ENCODE data around the gene HS2ST1. TPM values are rescaled to one million over a fixed set of nuclear protein-coding genes. Genes with fewer than 3 reads are reported as not detected.

Gene HS2ST1
- total and polyA plus RNA-seq, 4 donors: 5.4 to 11.8 (median 8.2) TPM

GRCh38 chr1:87156124-87156523, 241.7 kb downstream of the HS2ST1 start:
- no peaks in the 10 kb centered on the region for H3K27me3 ChIP-seq (ENCODE audit: control insufficient read depth in 4 of 4, insufficient read depth in 4 of 4, low read length in 3 of 4)
- no peaks in the 10 kb centered on the region for H3K9me3 ChIP-seq (ENCODE audit: control insufficient read depth in 4 of 4, low read length in 3 of 4)
- no peaks in the 10 kb centered on the region for H3K36me3 ChIP-seq (ENCODE audit: control insufficient read depth in 4 of 4, insufficient read depth in 3 of 4, low read depth in 1 of 4, low read length in 3 of 4)
- no peak overlapping the region for H3K9ac ChIP-seq (ENCODE audit: low read depth in 1 of 2, low read length in 2 of 2)
- DNase-seq (ENCODE audit: low spot score): no peak
- H3K27ac ChIP-seq (ENCODE audit: low read depth in 1 of 2, low read length in 2 of 2): no peak overlapping the region
- no peak overlapping the region for H3K4me3 ChIP-seq (ENCODE audit: low read depth in 1 of 3, low read length in 3 of 3)
- peaks cover 0 to 11% (median 6%) of the 10 kb centered on the region in 4 donors for H3K4me1 ChIP-seq (ENCODE audit: control insufficient read depth in 4 of 4, insufficient read depth in 4 of 4, low read length in 3 of 4)
- WGBS: 94% methylated on average over 6 of the region's 6 CpGs
- TF ChIP-seq RXRA (IDR thresholded peaks at IDR 0.05): no peak
- no peak for TF ChIP-seq GABPA (IDR thresholded peaks at IDR 0.05 in 1 of 2, conservative IDR thresholded peaks at IDR 0.05 in 1 of 2)
- TF ChIP-seq EGR1 (IDR thresholded peaks at IDR 0.05; ENCODE audit: low read depth in 2 of 2): no peak
- TF ChIP-seq ATF3 (IDR thresholded peaks at IDR 0.05): no peak
- TF ChIP-seq RAD21 (IDR thresholded peaks at IDR 0.05): no peak
- TF ChIP-seq NR2F2 (IDR thresholded peaks at IDR 0.05): no peak
- TF ChIP-seq HNF4G (IDR thresholded peaks at IDR 0.05): no peak
- no peak for TF ChIP-seq HNF4A (conservative IDR thresholded peaks at IDR 0.05)
- no peak for TF ChIP-seq TAF1 (conservative IDR thresholded peaks at IDR 0.05)
- no peak for TF ChIP-seq JUND (IDR thresholded peaks at IDR 0.05)

GRCh38 chr1:87159378-87159915, 245.0 kb downstream of the HS2ST1 start:
- WGBS: 93% methylated on average over 6 of the region's 6 CpGs
- H3K27ac ChIP-seq (ENCODE audit: low read depth in 1 of 2, low read length in 2 of 2): no peak overlapping the region
- no peaks in the 10 kb centered on the region for H3K27me3 ChIP-seq (ENCODE audit: control insufficient read depth in 4 of 4, insufficient read depth in 4 of 4, low read length in 3 of 4)
- no peak overlapping the region for H3K4me3 ChIP-seq (ENCODE audit: low read depth in 1 of 3, low read length in 3 of 3)
- DNase-seq (ENCODE audit: low spot score): no peak
- H3K9ac ChIP-seq (ENCODE audit: low read depth in 1 of 2, low read length in 2 of 2): no peak overlapping the region
- TF ChIP-seq NR2F2 (IDR thresholded peaks at IDR 0.05): no peak
- TF ChIP-seq GABPA (IDR thresholded peaks at IDR 0.05 in 1 of 2, conservative IDR thresholded peaks at IDR 0.05 in 1 of 2): no peak
- TF ChIP-seq HNF4G (IDR thresholded peaks at IDR 0.05): no peak
- no peak for TF ChIP-seq HNF4A (conservative IDR thresholded peaks at IDR 0.05)
- no peak for TF ChIP-seq RXRA (IDR thresholded peaks at IDR 0.05)
- no peak for TF ChIP-seq EGR1 (IDR thresholded peaks at IDR 0.05; ENCODE audit: low read depth in 2 of 2)
- TF ChIP-seq YY1 (IDR thresholded peaks at IDR 0.05): no peak
- H3K4me1 ChIP-seq (ENCODE audit: control insufficient read depth in 4 of 4, insufficient read depth in 4 of 4, low read length in 3 of 4): no peaks in the 10 kb centered on the region
- no peaks in the 10 kb centered on the region for H3K9me3 ChIP-seq (ENCODE audit: control insufficient read depth in 4 of 4, low read length in 3 of 4)
- no peaks in the 10 kb centered on the region for H3K36me3 ChIP-seq (ENCODE audit: control insufficient read depth in 4 of 4, insufficient read depth in 3 of 4, low read depth in 1 of 4, low read length in 3 of 4)

Other genes with a start within 250 kb of the HS2ST1 start
- gene SH3GLB1, start 210.1 kb upstream of the HS2ST1 start, total RNA-seq: 10 to 100 TPM; 16.8 to 19.7 TPM
- 10 to 100 TPM; 14.1 to 25.2 TPM for gene SH3GLB1, start 210.1 kb upstream of the HS2ST1 start, polyA plus RNA-seq
- 100 to 1,000 TPM in 1 of 2 donors, 10 to 100 TPM in 1; 98.5 to 101 TPM for gene SELENOF, start 509 bp upstream of the HS2ST1 start, total RNA-seq
- 100 to 1,000 TPM in 1 of 2 donors, 10 to 100 TPM in 1; 80.4 to 143 TPM for gene SELENOF, start 509 bp upstream of the HS2ST1 start, polyA plus RNA-seq

Measured in liver (tissue), 9 donors.